SK-N-SH (cell line): ENCODE data around the gene OSBPL2. TPM values are rescaled to one million over a fixed set of nuclear protein-coding genes. Genes with fewer than 3 reads are reported as not detected.

Source experiments
- CTCF ChIA-PET: fragments of 300-600, 350-600 bp; formaldehyde crosslinking; extraction: SDS; loops from one replicate; lab custom pipeline; 2021; lab: Yijun Ruan, JAX
- POLR2A ChIA-PET: fragments of 350-600 bp; sonication (Branson Sonifier 250); formaldehyde crosslinking; extraction: SDS; loops from one replicate; lab custom pipeline; 2020; ENCODE audit warnings: antibody characterized with exemption, inconsistent platforms; lab: Yijun Ruan, JAX
- DNase-seq: peaks from one replicate; pipeline ENCODE4 v3.0.0; 2012
- H2AFZ ChIP-seq: fragments of 200-600 bp; sonication (generic); 2 replicates; pipeline ENCODE4 v1.8.1; 2016; ENCODE audit warnings: antibody characterized with exemption, mild to moderate bottlenecking, low read depth
- H3F3A ChIP-seq: fragments of 200-600 bp; sonication (generic); replicated peaks from 2 replicates; pipeline ENCODE3; 2016; ENCODE audit warnings: antibody characterized with exemption, mild to moderate bottlenecking; ENCODE audit not compliant: insufficient read depth
- H3K27ac ChIP-seq, 2 experiments: fragments of 200-500 bp in 1 of 2; fragments of 200-600 bp in 1 of 2; sonication (Bioruptor generic) in 1 of 2; sonication (generic), shearing (Covaris generic) in 1 of 2; 2 replicates each; pipeline versions ENCODE4 v1.5.1 to v1.6.1; 2014 to 2016; ENCODE audit warnings: low read depth in 2 of 2, inconsistent platforms in 1 of 2, low read length in 1 of 2, mild to moderate bottlenecking in 1 of 2, mixed read lengths in 1 of 2
- H3K27me3 ChIP-seq: fragments of 200-600 bp; sonication (generic), shearing (Covaris generic); 2 replicates; pipeline ENCODE4 v1.6.1; 2016; ENCODE audit warnings: mixed run types; ENCODE audit not compliant: insufficient read depth
- H3K36me3 ChIP-seq, 2 experiments: fragments of 200-500 bp in 1 of 2; fragments of 200-600 bp in 1 of 2; sonication (Bioruptor generic) in 1 of 2; sonication (generic) in 1 of 2; replicated peaks in 1 of 2; 2 replicates each; pipeline versions ENCODE3 to v1.5.1; 2014 to 2016; ENCODE audit warnings: low read length in 1 of 2, mild to moderate bottlenecking in 1 of 2; ENCODE audit not compliant: insufficient read depth in 2 of 2, control insufficient read depth in 1 of 2
- H3K4me1 ChIP-seq, 2 experiments: fragments of 200-500 bp in 1 of 2; fragments of 200-600 bp in 1 of 2; sonication (Bioruptor generic) in 1 of 2; sonication (generic), shearing (Covaris generic) in 1 of 2; 2 replicates each; pipeline versions ENCODE4 v1.5.1 to v1.6.1; 2014 to 2016; ENCODE audit warnings: low read depth in 1 of 2, low read length in 1 of 2, mixed run types in 1 of 2; ENCODE audit not compliant: insufficient read depth in 2 of 2, control insufficient read depth in 1 of 2
- H3K4me2 ChIP-seq: fragments of 200-600 bp; sonication (generic), shearing (Covaris generic); 2 replicates; pipeline ENCODE4 v1.6.1; 2017; ENCODE audit warnings: mixed run types
- H3K4me3 ChIP-seq, 2 experiments: fragments of 200-500 bp in 1 of 2; fragments of 200-600 bp in 1 of 2; sonication (Bioruptor generic) in 1 of 2; sonication (generic), shearing (Covaris generic) in 1 of 2; 2 replicates each; pipeline versions ENCODE4 v1.5.1 to v1.8.1; 2014 to 2016; ENCODE audit warnings: low read depth in 2 of 2, inconsistent platforms in 1 of 2, low read length in 1 of 2, mild to moderate bottlenecking in 1 of 2, mixed read lengths in 1 of 2, moderate library complexity in 1 of 2
- H3K79me2 ChIP-seq: fragments of 200-600 bp; sonication (generic); 2 replicates; pipeline ENCODE4 v1.8.1; 2017; ENCODE audit warnings: mild to moderate bottlenecking; ENCODE audit not compliant: insufficient read depth
- H3K9ac ChIP-seq: fragments of 200-600 bp; sonication (generic); 2 replicates; pipeline ENCODE4 v1.6.1; 2017; ENCODE audit warnings: mixed run types
- H3K9me2 ChIP-seq: fragments of 200-600 bp; sonication (generic); 2 replicates; pipeline ENCODE4 v1.6.1; 2017; ENCODE audit warnings: mixed run types
- H3K9me3 ChIP-seq: fragments of 200-600 bp; sonication (generic); 2 replicates; pipeline ENCODE4 v1.6.1; 2017; ENCODE audit warnings: mixed run types, mild to moderate bottlenecking, moderate library complexity
- H4K20me1 ChIP-seq: fragments of 200-600 bp; sonication (generic); 2 replicates; pipeline ENCODE4 v1.6.1; 2017; ENCODE audit warnings: mild to moderate bottlenecking, mixed run types; ENCODE audit not compliant: insufficient read depth
- ELF1 ChIP-seq: IDR thresholded peaks from 2 replicates; pipeline ENCODE4 v1.4.0; 2012
- EZH2phosphoT487 ChIP-seq: fragments of 200-600 bp; sonication (generic); IDR thresholded peaks from 2 replicates; pipeline ENCODE4 v1.6.1; 2017; ENCODE audit warnings: low read depth, mixed run types, mild to moderate bottlenecking, antibody characterized with exemption, moderate library complexity, borderline replicate concordance
- FOXJ3 ChIP-seq: sonication (generic); formaldehyde crosslinking; IDR thresholded peaks from 2 replicates; pipeline ENCODE4 v1.5.1; 2020; ENCODE audit warnings: mild to moderate bottlenecking, missing genetic modification reagents
- GABPA ChIP-seq: IDR thresholded peaks from 2 replicates; pipeline ENCODE4 v1.4.0; 2012; ENCODE audit warnings: low read depth, mild to moderate bottlenecking
- MAX ChIP-seq: IDR thresholded peaks from 2 replicates; pipeline ENCODE4 v1.4.0; 2012; ENCODE audit warnings: low read depth
- MEF2A ChIP-seq: IDR thresholded peaks from 2 replicates; pipeline ENCODE4 v1.4.0; 2012; ENCODE audit warnings: low read depth, borderline replicate concordance
- MXI1 ChIP-seq: IDR thresholded peaks from 2 replicates; pipeline ENCODE4 v1.6.1; 2012; ENCODE audit warnings: mild to moderate bottlenecking, low read depth, low read length, improper control_type of control experiment
- NFIC ChIP-seq: IDR thresholded peaks from 2 replicates; pipeline ENCODE4 v1.4.0; 2012; ENCODE audit warnings: borderline replicate concordance
- RAD21 ChIP-seq: IDR thresholded peaks from 2 replicates; pipeline ENCODE4 v1.6.1; 2012; ENCODE audit warnings: mild to moderate bottlenecking, low read length
- REST ChIP-seq: IDR thresholded peaks from 2 replicates; pipeline ENCODE4 v1.6.1; 2012; ENCODE audit warnings: mild to moderate bottlenecking, low read depth, low read length, moderate library complexity
- RFX5 ChIP-seq: IDR thresholded peaks from 2 replicates; pipeline ENCODE4 v1.6.1; 2012; ENCODE audit warnings: mild to moderate bottlenecking, improper control_type of control experiment, low read length
- RXRA ChIP-seq: IDR thresholded peaks from 2 replicates; pipeline ENCODE4 v1.4.0; 2012; ENCODE audit warnings: low read depth, mild to moderate bottlenecking, borderline replicate concordance
- SIN3A ChIP-seq: IDR thresholded peaks from 2 replicates; pipeline ENCODE4 v1.6.1; 2012; ENCODE audit warnings: low read depth, mild to moderate bottlenecking, low read length, moderate library complexity, borderline replicate concordance
- SMC3 ChIP-seq: IDR thresholded peaks from 2 replicates; pipeline ENCODE4 v1.6.1; 2012; ENCODE audit warnings: low read depth, low read length, improper control_type of control experiment
- TCF12 ChIP-seq: IDR thresholded peaks from 2 replicates; pipeline ENCODE4 v1.4.0; 2012
- TEAD4 ChIP-seq: IDR thresholded peaks from 2 replicates; pipeline ENCODE4 v1.4.0; 2012; ENCODE audit warnings: mild to moderate bottlenecking, borderline replicate concordance; ENCODE audit not compliant: insufficient read depth
- YY1 ChIP-seq: IDR thresholded peaks from 2 replicates; pipeline ENCODE4 v1.4.0; 2012; ENCODE audit warnings: low read depth, mild to moderate bottlenecking
- ZBTB33 ChIP-seq: IDR thresholded peaks from 2 replicates; pipeline ENCODE4 v1.4.0; 2012; ENCODE audit warnings: low read depth, borderline replicate concordance
- WGBS: methylation state at CpG from one replicate; pipeline ENCODE4 v1.1.6; 2017; ENCODE audit warnings: low lambda C conversion rate; 5-methylcytosine and 5-hydroxymethylcytosine counted together
- polyA plus RNA-seq, 3 experiments: library from polyadenylated mRNA; depleted of rRNA; stranded (reverse); fragments of >200 nt; gene quantifications; 2 replicates each; pipeline ENCODE4 v1.2.3, GENCODE V29; 2012
- TF ChIP-seq, protein P1 (sequence below): IDR thresholded peaks from 2 replicates; pipeline ENCODE4 v1.4.0; 2012; ENCODE audit warnings: low read depth, borderline replicate concordance

The OSBPL2 gene
- polyA plus RNA-seq, 1 of the 3 experiments (the other 2 are of a cell fraction): 17.7 TPM

GRCh38 chr20:62293111-62293784 is 54.9 kb downstream of the OSBPL2 start:
- no peaks in the 10 kb centered on the region for H3K4me1 ChIP-seq

More at GRCh38 chr20:62293111-62293784, 54.9 kb downstream of the OSBPL2 start:
- Histone ChIP-seq H3K36me3 (peaks cover 8 to 43% of the 10 kb centered on the region in 2 experiments), H3K4me2 (no peak overlapping the region), H3K9ac (no peak overlapping the region), H3K27ac (no peak overlapping the region), H4K20me1 (no peaks in the 10 kb centered on the region), H3F3A (no peaks in the 10 kb centered on the region), H3K79me2 (no peaks in the 10 kb centered on the region), H3K4me3 (no peak overlapping the region), H2AFZ (no peak overlapping the region), H3K9me2 (no peaks in the 10 kb centered on the region), H3K9me3 (no peaks in the 10 kb centered on the region), H3K27me3 (no peaks in the 10 kb centered on the region)
- 96% methylated on average over 19 of the region's 20 CpGs for WGBS
- CTCF ChIA-PET: interaction anchor here (1.1 to 1.6 kb wide), 2 partner anchors 8 to 206 kb away, joined by 3 to 4 read pairs; no protein-coding TSS in a partner anchor
- POLR2A ChIA-PET: no interaction called here
- no peak for DNase-seq
- TF ChIP-seq RAD21: no peak
- TF ChIP-seq RFX5: no peak
- TF ChIP-seq RXRA: no peak
- no peak for TF ChIP-seq TCF12
- no peak for TF ChIP-seq NFIC
- no peak for TF ChIP-seq ELF1
- no peak for TF ChIP-seq YY1
- no peak for TF ChIP-seq MEF2A
- TF ChIP-seq EZH2phosphoT487: no peak
- TF ChIP-seq SMC3: no peak
- no peak for TF ChIP-seq ZBTB33
- TF ChIP-seq, protein P1, sequence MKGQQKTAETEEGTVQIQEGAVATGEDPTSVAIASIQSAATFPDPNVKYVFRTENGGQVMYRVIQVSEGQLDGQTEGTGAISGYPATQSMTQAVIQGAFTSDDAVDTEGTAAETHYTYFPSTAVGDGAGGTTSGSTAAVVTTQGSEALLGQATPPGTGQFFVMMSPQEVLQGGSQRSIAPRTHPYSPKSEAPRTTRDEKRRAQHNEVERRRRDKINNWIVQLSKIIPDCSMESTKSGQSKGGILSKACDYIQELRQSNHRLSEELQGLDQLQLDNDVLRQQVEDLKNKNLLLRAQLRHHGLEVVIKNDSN: no peak
- no peak for TF ChIP-seq MXI1
- no peak for TF ChIP-seq FOXJ3
- TF ChIP-seq GABPA: no peak
- no peak for TF ChIP-seq REST
- no peak for TF ChIP-seq SIN3A
- no peak for TF ChIP-seq TEAD4
- no peak for TF ChIP-seq MAX
